Naive thymus-derived CD4-positive, alpha-beta T cell (primary cell): ENCODE results near the gene ST8SIA1. TPM values are rescaled to one million over a fixed set of nuclear protein-coding genes. Genes with fewer than 3 reads are reported as not detected.

Source experiments
- ATAC-seq: fragments of 150-1000 bp; cut with Tn5 transposase; 2 replicates; pipeline ENCODE4 v1.10.0; 2021; ENCODE audit warnings: mild to moderate bottlenecking, moderate library complexity
- CTCF ChIA-PET: fragments of 350-600 bp; sonication (Branson Sonifier 250); formaldehyde crosslinking; loops from one replicate; lab custom pipeline; 2021; ENCODE audit warnings: antibody characterized with exemption; lab: Charles Lee
- POLR2A ChIA-PET: fragments of 350-600 bp; sonication (Branson Sonifier 250); formaldehyde crosslinking; loops from one replicate; lab custom pipeline; 2021; ENCODE audit warnings: antibody characterized with exemption, inconsistent platforms; lab: Charles Lee
- DNase-seq, 9 donors: peaks; one replicate each; pipeline versions ENCODE4 v3.0.0 to v3.0.0-alpha.2; 2020 to 2022; ENCODE audit warnings: mixed read lengths in 1 of 9
- H3K27ac ChIP-seq: one replicate; pipeline ENCODE4 v1.7.0; 2013; ENCODE audit warnings: mild to moderate bottlenecking, low read depth, low read length, moderate library complexity
- H3K27me3 ChIP-seq, 2 donors: one replicate each; pipeline ENCODE4 v1.7.0; 2013; ENCODE audit warnings: low read length in 2 of 2, mild to moderate bottlenecking in 2 of 2, moderate library complexity in 2 of 2; ENCODE audit not compliant: control insufficient read depth in 2 of 2, insufficient read depth in 2 of 2
- H3K36me3 ChIP-seq, 3 experiments: 1 replicate in 2 of 3; 2 replicates in 1 of 3; pipeline ENCODE4 v1.7.0; 2013; ENCODE audit warnings: low read length in 3 of 3, mild to moderate bottlenecking in 3 of 3, moderate library complexity in 1 of 3; ENCODE audit not compliant: insufficient read depth in 3 of 3, control insufficient read depth in 2 of 3
- H3K4me1 ChIP-seq, 2 donors: one replicate each; pipeline ENCODE4 v1.7.0; 2013; ENCODE audit warnings: low read length in 2 of 2, mild to moderate bottlenecking in 2 of 2, moderate library complexity in 1 of 2; ENCODE audit not compliant: control insufficient read depth in 2 of 2, insufficient read depth in 2 of 2
- H3K4me3 ChIP-seq: 2 replicates; pipeline ENCODE4 v1.7.0; 2013; ENCODE audit warnings: mild to moderate bottlenecking, low read length
- H3K9me3 ChIP-seq, 3 experiments: 1 replicate in 2 of 3; 2 replicates in 1 of 3; pipeline ENCODE4 v1.7.0; 2013; ENCODE audit warnings: low read length in 3 of 3; ENCODE audit not compliant: control insufficient read depth in 2 of 3
- H3K27ac Mint-ChIP-seq, 9 donors: one replicate each; pipeline ENCODE4 v1.8.0; 2020 to 2022; ENCODE audit warnings: mixed read lengths in 9 of 9, mild to moderate bottlenecking in 8 of 9, moderate library complexity in 5 of 9, inconsistent platforms in 2 of 9
- H3K27me3 Mint-ChIP-seq, 5 donors: one replicate each; pipeline ENCODE4 v1.8.0; 2021 to 2022; ENCODE audit warnings: mixed read lengths in 5 of 5, mild to moderate bottlenecking in 1 of 5
- H3K36me3 Mint-ChIP-seq, 5 donors: one replicate each; pipeline ENCODE4 v1.8.0; 2020 to 2022; ENCODE audit warnings: mixed read lengths in 5 of 5, mild to moderate bottlenecking in 3 of 5, inconsistent platforms in 1 of 5
- H3K4me1 Mint-ChIP-seq, 7 donors: one replicate each; pipeline ENCODE4 v1.8.0; 2020 to 2022; ENCODE audit warnings: mixed read lengths in 7 of 7, mild to moderate bottlenecking in 3 of 7, inconsistent platforms in 1 of 7
- H3K4me3 Mint-ChIP-seq, 10 donors: one replicate each; pipeline ENCODE4 v1.8.0; 2020 to 2022; ENCODE audit warnings: mild to moderate bottlenecking in 10 of 10, mixed read lengths in 10 of 10, moderate library complexity in 6 of 10, inconsistent platforms in 2 of 10
- H3K9me3 Mint-ChIP-seq, 11 donors: one replicate each; pipeline ENCODE4 v1.8.0; 2020 to 2022; ENCODE audit warnings: mixed read lengths in 11 of 11, mild to moderate bottlenecking in 4 of 11, inconsistent platforms in 1 of 11, moderate library complexity in 1 of 11
- intact Hi-C, 2 donors: fragments of 100-400 bp; cut with micrococcal nuclease; formaldehyde crosslinking; loops; one replicate each; pipeline ENCODE4 v1.15.1; 2023
- polyA plus RNA-seq, 2 donors: library from polyadenylated mRNA; unstranded; fragments of 300-500 nt; fragmentation: Illumina TruSeq; gene quantifications; one replicate each; pipeline ENCODE4 v1.2.3, GENCODE V29; 2021
- total RNA-seq, 6 experiments: library from RNA in 5 of 6; stranded (reverse) in 5 of 6; gene quantifications; 1 replicate in 5 of 6; 2 replicates in 1 of 6; pipeline ENCODE4 v1.2.3 and lab custom pipeline; 2021 to 2026

ST8SIA1 gene
- total and polyA plus RNA-seq, 7 experiments from 2014 or later: 0.51 to 6.0 (median 2.7) TPM; not detected in 1

- H3K4me3 Mint-ChIP-seq: no peak overlapping the region
- H3K4me1 Mint-ChIP-seq: peaks cover 0 to 12% (median 5%) of the 10 kb centered on the region in 7 donors
- no peak for ATAC-seq
- Histone ChIP-seq H3K4me1 (no peaks in the 10 kb centered on the region), H3K4me3 (no peak overlapping the region), H3K9me3 (no peaks in the 10 kb centered on the region), H3K36me3 (no peaks in the 10 kb centered on the region), H3K27me3 (no peaks in the 10 kb centered on the region), H3K27ac (no peak overlapping the region)
- DNase-seq: no peak
- intact Hi-C loops: no loop called here
- H3K36me3 Mint-ChIP-seq: no peaks in the 10 kb centered on the region
- H3K27ac Mint-ChIP-seq: no peak overlapping the region
- POLR2A ChIA-PET: no interaction called here
- H3K27me3 Mint-ChIP-seq: peaks cover 0 to 10% (median 0%) of the 10 kb centered on the region in 5 donors
- CTCF ChIA-PET: no interaction called here
- peaks cover 0 to 2% (median 0%) of the 10 kb centered on the region in 11 donors for H3K9me3 Mint-ChIP-seq
Measured at GRCh38 chr12:22271023-22271422, 63.5 kb downstream of the ST8SIA1 start.

GRCh38 chr12:22268973-22269372, 65.5 kb downstream of the ST8SIA1 start:
- H3K36me3 Mint-ChIP-seq: no peaks in the 10 kb centered on the region
- peaks cover 0 to 2% (median 0%) of the 10 kb centered on the region in 11 donors for H3K9me3 Mint-ChIP-seq
- Histone ChIP-seq H3K27me3 (no peaks in the 10 kb centered on the region), H3K4me3 (no peak overlapping the region), H3K4me1 (no peaks in the 10 kb centered on the region), H3K36me3 (no peaks in the 10 kb centered on the region), H3K9me3 (no peaks in the 10 kb centered on the region), H3K27ac (no peak overlapping the region)
- CTCF ChIA-PET: no interaction called here
- H3K27me3 Mint-ChIP-seq: peaks cover 0 to 4% (median 0%) of the 10 kb centered on the region in 5 donors
- H3K4me1 Mint-ChIP-seq: peaks cover 0 to 12% (median 5%) of the 10 kb centered on the region in 7 donors
- no peak overlapping the region for H3K4me3 Mint-ChIP-seq
- H3K27ac Mint-ChIP-seq: no peak overlapping the region
- intact Hi-C loops: no loop called here
- no peak for DNase-seq
- no peak for ATAC-seq
- POLR2A ChIA-PET: no interaction called here

GRCh38 chr12:22268406-22268805, 66.1 kb downstream of the ST8SIA1 start:
- H3K27me3 ChIP-seq: no peaks in the 10 kb centered on the region
- H3K36me3 ChIP-seq: no peaks in the 10 kb centered on the region
- DNase-seq: no peak
- Mint-ChIP-seq H3K4me3 (peak overlapping the region in 5 of 10 donors; percentile 1 to 44 (median 21)), H3K27ac (peak overlapping the region in 1 of 9 donors; percentile 51), H3K4me1 (peaks cover 0 to 12% (median 5%) of the 10 kb centered on the region in 7 donors), H3K36me3 (no peaks in the 10 kb centered on the region), H3K27me3 (peaks cover 0 to 4% (median 0%) of the 10 kb centered on the region in 5 donors), H3K9me3 (peaks cover 0 to 2% (median 0%) of the 10 kb centered on the region in 11 donors)
- H3K4me1 ChIP-seq: no peaks in the 10 kb centered on the region
- no peak for ATAC-seq
- intact Hi-C loops: no loop called here
- no peak overlapping the region for H3K4me3 ChIP-seq
- CTCF ChIA-PET: no interaction called here
- H3K9me3 ChIP-seq: no peaks in the 10 kb centered on the region
- POLR2A ChIA-PET: no interaction called here
- no peak overlapping the region for H3K27ac ChIP-seq

GRCh38 chr12:22266101-22266500, 68.4 kb downstream of the ST8SIA1 start:
- no peak for DNase-seq
- Mint-ChIP-seq H3K4me1 (peaks cover 0 to 12% (median 5%) of the 10 kb centered on the region in 7 donors), H3K4me3 (no peak overlapping the region), H3K9me3 (peaks cover 0 to 2% (median 0%) of the 10 kb centered on the region in 11 donors), H3K27ac (no peak overlapping the region), H3K27me3 (peaks cover 0 to 4% (median 0%) of the 10 kb centered on the region in 5 donors), H3K36me3 (no peaks in the 10 kb centered on the region)
- CTCF ChIA-PET: no interaction called here
- POLR2A ChIA-PET: no interaction called here
- no peaks in the 10 kb centered on the region for H3K27me3 ChIP-seq
- intact Hi-C loops: no loop called here
- no peak for ATAC-seq
- no peaks in the 10 kb centered on the region for H3K36me3 ChIP-seq
- no peaks in the 10 kb centered on the region for H3K4me1 ChIP-seq
- H3K4me3 ChIP-seq: no peak overlapping the region
- no peaks in the 10 kb centered on the region for H3K9me3 ChIP-seq
- H3K27ac ChIP-seq: no peak overlapping the region

DNA sequence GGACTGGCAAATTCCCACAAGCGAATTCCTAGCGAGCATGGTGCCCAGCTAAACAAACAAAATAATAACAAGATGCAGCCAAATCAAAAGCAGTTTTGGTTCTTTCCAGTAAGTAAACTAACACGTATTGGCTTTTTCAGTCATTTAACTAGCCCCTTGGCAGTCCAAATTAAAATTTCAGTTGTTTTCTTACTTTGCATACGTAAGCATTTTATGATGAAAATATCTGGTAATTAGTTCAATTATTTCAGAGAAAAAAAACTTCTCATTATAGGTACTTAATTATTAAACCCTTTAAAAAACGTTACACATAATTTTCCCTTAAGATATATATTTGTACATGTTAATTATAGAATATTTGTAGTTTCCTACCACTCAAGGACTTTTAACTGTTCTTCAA, 70.1 kb downstream of the ST8SIA1 start:
- Mint-ChIP-seq H3K27ac (no peak overlapping the region), H3K36me3 (no peaks in the 10 kb centered on the region), H3K9me3 (peaks cover 0 to 2% (median 0%) of the 10 kb centered on the region in 11 donors), H3K27me3 (peaks cover 0 to 4% (median 0%) of the 10 kb centered on the region in 5 donors), H3K4me1 (peaks cover 0 to 12% (median 5%) of the 10 kb centered on the region in 7 donors), H3K4me3 (no peak overlapping the region)
- H3K27me3 ChIP-seq: no peaks in the 10 kb centered on the region
- ATAC-seq (no peak), DNase-seq (no peak)
- intact Hi-C loops: no loop called here
- no peaks in the 10 kb centered on the region for H3K9me3 ChIP-seq
- no peak overlapping the region for H3K4me3 ChIP-seq
- H3K36me3 ChIP-seq: no peaks in the 10 kb centered on the region
- H3K4me1 ChIP-seq: no peaks in the 10 kb centered on the region
- ChIA-PET POLR2A (no interaction called here), CTCF (no interaction called here)
- no peak overlapping the region for H3K27ac ChIP-seq

DNA sequence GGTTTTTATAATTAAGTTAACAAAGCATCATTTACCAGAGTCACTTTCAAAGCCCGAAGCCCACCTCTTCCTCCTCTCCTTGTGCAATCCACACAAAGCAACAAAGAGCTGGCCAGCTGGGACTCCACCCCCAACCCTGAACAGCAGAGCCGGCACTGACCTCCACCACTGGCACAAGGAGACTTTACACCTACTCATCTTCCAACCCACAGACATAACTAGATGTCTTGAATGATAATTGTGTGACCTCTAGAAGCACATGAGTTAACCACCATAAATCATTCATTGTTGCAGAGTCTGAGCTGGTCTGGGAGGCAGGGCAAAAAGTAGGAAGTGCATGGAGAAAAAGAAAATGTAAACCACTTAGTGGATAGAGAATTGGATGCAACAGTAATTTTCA, 72.2 kb downstream of the ST8SIA1 start:
- no peaks in the 10 kb centered on the region for H3K9me3 Mint-ChIP-seq
- no peak overlapping the region for H3K4me3 ChIP-seq
- H3K27ac Mint-ChIP-seq: no peak overlapping the region
- H3K9me3 ChIP-seq: no peaks in the 10 kb centered on the region
- ChIA-PET POLR2A (no interaction called here), CTCF (interaction anchor here (0.5 kb wide), 1 partner anchor 565 kb away, joined by 3 read pairs; no protein-coding TSS in a partner anchor)
- H3K27me3 ChIP-seq: no peaks in the 10 kb centered on the region
- DNase-seq (no peak), ATAC-seq (no peak)
- no peaks in the 10 kb centered on the region for H3K36me3 ChIP-seq
- H3K4me1 ChIP-seq: no peaks in the 10 kb centered on the region
- H3K27ac ChIP-seq: no peak overlapping the region
- H3K36me3 Mint-ChIP-seq: no peaks in the 10 kb centered on the region
- H3K4me3 Mint-ChIP-seq: no peak overlapping the region
- H3K4me1 Mint-ChIP-seq: no peaks in the 10 kb centered on the region
- intact Hi-C loops: no loop called here
- H3K27me3 Mint-ChIP-seq: peaks cover 0 to 2% (median 0%) of the 10 kb centered on the region in 5 donors

DNA sequence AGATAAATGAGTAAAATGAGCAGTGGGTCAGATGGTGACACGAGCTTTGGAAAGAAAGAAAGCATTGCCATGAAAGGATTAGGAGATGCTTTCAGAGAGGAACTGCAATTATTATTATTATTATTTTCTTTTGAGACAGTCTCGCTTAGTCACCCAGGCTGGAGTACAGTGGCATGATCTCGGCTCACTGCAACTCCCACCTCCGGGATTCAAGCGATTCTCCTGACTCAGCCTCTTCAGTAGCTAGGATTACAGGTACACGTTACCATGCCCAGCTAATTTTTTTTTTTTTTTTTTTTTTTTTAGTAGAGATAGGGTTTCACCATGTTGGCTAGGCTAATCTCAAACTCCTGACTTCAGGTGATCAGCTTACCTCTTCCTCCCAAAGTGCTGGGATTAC, 77.4 kb downstream of the ST8SIA1 start:
- POLR2A ChIA-PET: interaction anchor here (0.8 kb wide), 1 partner anchor 14 kb away, joined by 3 read pairs; no protein-coding TSS in a partner anchor
- no peaks in the 10 kb centered on the region for H3K4me1 ChIP-seq
- Mint-ChIP-seq H3K4me3 (no peak overlapping the region), H3K4me1 (no peaks in the 10 kb centered on the region), H3K9me3 (no peaks in the 10 kb centered on the region), H3K27me3 (peaks cover 0 to 2% (median 0%) of the 10 kb centered on the region in 5 donors), H3K27ac (no peak overlapping the region), H3K36me3 (no peaks in the 10 kb centered on the region)
- no peak overlapping the region for H3K27ac ChIP-seq
- no peaks in the 10 kb centered on the region for H3K36me3 ChIP-seq
- no peak for DNase-seq
- no peaks in the 10 kb centered on the region for H3K27me3 ChIP-seq
- intact Hi-C loops: loop anchor here in 1 of 2 donors (10.0 kb wide), 1 partner anchor 152 kb away; no protein-coding TSS in a partner anchor
- no peaks in the 10 kb centered on the region for H3K9me3 ChIP-seq
- no peak overlapping the region for H3K4me3 ChIP-seq
- no peak for ATAC-seq
- CTCF ChIA-PET: no interaction called here
